GM21723 (cell line): ENCODE data around the gene KSR2.

Experiments used
- ATAC-seq: cut with Tn5 transposase; IDR thresholded peaks from one replicate; pipeline ENCODE4 v1.9.1; 2021; ENCODE audit warnings: mild to moderate bottlenecking, moderate library complexity; ENCODE audit not compliant: unreplicated experiment

KSR2 gene

DNA sequence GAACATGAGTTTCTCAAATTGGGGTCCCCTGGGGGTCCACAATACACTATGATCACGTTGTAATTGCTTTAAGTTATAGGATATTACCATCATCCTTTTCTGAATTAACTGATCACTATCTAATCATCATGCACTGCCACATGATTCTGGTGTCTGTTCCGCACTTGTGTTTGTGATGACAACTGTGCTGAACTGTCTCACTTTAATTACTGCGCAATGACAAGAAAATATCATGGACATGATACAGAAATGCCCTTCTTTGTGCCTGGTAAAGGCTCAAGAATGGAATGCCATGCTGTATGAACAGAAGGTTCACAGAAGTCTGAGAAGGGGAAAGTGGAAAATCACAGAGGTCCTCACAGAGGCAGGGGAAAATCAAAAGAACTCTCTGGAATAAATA is 541.6 kb downstream of the KSR2 start:
- ATAC-seq: no peak

DNA sequence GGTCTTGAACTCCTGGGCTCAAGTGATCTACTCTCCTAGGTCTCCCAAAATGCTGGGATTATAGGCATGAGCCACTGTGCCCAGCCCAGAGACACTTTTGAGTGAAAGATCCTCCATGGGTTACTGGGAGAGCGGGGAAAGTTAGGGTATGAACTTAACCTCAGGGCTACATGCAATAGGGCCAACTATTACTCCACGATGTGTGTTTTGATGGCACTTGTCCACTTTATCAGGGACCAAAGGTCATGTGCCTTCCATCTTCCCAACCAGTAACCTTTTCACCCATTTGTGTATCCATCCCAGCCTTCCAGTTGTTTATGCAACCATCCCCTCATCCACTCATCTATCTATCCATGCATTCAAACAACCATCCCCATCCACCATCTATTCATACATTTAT is 546.8 kb downstream of the KSR2 start:
- no peak for ATAC-seq

DNA sequence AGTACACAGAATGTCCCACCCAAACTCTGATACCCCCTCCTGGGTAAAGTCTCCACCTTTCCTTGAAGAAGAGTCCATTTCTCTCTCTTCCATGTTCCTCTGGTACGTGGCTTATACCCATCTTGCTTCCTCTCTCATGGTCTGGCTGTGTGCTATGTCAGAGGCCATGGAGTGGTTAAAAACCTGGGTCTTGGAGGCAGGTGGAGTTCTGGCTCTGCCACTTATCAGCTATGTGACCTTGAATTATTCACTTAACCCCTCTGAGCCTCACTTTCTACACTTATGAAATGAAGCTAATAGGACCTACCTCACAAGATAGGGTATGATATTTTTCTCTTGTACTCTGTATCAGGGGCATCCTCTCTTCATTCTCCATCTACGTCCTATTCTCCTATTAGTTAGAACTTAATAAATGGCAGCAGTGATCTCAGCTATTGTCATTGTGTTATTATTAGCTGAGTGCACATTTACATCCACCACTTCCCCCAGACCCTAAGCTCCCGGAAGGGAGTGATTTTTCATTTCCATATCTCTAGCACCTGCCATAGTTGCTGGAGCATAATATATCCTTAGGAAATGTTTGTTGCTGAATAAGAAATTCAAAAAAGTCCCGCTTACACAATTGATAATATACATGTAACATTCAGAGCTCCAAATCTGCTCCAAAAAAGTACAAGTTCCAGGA is 547.6 kb downstream of the KSR2 start:
- ATAC-seq: no peak

DNA sequence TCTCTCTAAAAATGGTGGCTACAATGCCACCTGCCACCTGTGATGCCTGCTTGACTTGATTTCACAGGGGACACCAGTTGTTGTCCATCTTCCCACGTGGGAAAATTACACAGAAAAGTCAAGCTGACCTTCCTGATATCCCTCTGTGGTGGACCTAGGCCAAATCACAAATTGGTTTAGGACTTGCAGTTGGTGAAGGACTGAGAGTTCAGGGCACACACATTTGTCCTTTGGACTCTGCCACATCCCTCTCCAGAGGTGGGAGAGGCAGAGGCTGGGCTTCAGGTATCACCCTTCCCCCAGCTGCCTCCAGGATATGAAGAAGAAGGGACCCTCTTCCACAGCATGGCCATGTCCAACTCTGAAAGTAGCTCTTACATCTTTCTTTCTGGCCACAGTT is 551.8 kb downstream of the KSR2 start:
- no peak for ATAC-seq

DNA sequence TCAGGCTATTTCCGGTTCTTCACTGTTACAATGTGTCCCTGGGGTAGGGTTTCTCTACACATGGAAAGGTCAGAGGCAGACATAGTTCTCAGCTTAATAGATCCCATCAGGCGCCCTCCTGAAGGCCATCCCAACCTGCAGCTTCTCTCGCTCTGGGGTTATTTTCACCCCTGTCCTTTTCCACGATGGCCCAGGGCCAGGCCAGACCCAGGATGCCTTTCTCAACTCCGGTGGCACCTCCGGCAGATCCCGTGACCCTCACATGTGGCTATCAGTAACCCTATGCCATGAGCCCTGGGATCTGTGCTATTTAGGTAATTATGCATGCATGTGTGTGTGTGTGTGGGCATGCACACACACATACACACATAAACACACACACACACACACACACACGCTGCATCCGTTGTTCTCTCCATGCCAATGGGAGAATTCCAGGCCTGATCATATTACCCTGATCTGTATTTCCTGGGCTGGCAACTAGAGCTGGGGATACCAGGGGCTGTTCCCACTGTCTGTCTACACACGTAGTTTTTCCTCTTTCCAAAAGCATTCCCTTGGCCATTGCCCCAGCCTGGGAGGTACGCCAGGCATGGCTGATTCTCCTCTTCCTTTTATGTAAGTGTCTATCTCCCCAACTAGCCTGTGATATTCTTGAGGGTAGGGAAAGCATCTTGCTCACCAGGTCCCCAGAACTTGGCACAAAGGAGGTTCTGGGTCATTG is 556.2 kb downstream of the KSR2 start:
- no peak for ATAC-seq

DNA sequence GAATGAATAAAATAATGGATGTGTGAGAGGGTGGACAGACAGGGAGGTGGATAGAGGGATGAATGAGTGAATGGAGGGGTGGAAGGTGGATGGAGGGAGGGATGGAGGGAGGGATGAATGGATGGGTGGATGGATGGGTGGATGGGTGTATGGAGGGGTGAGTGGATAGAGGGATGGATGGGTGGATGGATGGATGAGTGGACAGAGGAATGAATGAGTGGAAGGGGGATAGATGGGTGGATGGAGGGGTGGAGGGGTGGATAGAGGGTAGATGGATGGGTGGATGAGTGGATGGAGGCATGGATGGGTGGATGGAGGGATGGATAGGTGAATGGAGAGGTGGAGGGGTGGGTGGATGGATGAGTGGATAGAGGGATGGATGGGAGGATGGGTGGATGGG is 559.5 kb downstream of the KSR2 start:
- ATAC-seq: no peak

DNA sequence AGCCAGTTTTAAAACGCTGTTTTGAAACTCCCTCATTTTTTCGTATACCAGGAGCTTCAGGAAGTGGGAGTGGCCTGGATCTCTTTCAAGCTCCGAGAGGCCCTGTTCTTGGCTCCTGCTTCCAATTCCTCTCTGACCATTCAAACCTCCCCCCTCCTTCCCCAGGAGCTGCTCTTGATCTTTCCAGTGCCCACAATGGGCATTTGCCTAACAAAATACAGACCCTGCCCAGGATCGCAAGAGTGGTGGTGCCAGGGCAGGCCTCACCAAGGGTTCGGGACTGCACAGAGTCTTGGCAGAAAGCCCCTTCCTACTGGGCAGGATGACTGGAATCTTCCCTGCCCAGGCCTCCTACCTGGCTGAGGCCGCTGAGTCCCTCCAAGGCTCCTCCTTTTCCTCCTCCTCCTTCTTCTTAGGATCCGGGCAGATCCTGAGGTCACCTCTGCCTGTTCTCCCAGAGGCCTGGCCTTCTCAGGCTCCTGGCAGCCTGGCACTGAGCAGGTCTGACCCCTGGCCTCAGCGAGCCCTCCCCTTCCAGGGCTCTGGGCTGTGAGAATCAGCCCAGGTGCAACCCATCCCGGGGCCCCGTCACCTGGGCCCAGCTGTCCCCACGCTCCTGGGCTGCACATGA is 560.5 kb downstream of the KSR2 start:
- no peak for ATAC-seq

DNA sequence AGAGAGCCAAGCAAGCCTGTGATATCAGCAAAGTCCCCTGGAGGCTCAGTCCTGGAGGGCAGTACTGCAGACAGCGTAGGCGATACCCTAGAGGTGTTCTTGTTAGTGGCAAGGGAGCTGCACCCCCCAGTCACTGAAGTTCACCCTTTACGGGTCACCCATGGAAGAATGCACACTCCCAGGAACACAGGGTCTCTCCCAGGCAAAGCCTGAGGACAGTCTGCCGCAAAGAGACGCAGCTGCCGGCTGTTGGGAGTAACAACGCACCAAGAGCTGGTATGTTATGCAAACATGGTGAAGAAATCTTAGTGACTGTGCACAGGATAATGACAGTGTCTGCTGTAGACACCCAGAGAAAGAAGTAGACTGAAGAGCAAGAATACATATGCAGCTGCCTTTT is 563.9 kb downstream of the KSR2 start:
- ATAC-seq: no peak

DNA sequence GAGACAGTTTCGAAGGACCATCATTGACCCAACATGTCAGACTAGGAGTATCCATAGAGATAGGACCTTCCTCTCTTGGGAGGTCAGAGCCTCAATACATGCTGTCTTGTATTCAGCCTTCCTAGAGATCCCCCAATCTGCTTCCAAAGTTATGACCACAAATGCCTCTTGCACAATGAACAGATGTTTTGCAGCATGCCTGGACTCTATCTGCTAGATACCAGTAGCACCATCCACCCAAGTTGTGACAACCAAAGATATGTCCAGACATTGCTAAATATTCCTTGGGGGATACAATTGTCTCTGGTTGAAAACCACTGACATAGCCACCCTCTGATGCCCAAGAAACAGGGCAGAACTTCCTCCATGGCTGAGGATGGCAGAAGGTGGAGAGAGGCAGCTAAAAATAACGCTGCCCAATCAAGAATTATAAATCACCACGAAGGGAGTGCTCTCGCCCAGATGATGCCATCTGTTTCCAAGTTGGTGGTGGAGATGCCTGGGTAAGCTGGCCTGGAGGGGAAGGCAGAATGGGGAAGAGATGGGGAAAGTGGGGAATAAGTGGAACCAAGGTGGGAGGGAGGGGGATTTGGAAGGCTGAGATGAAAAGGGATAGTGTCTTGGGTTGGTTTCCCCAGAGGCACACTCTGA is 564.5 kb downstream of the KSR2 start:
- ATAC-seq: no peak

DNA sequence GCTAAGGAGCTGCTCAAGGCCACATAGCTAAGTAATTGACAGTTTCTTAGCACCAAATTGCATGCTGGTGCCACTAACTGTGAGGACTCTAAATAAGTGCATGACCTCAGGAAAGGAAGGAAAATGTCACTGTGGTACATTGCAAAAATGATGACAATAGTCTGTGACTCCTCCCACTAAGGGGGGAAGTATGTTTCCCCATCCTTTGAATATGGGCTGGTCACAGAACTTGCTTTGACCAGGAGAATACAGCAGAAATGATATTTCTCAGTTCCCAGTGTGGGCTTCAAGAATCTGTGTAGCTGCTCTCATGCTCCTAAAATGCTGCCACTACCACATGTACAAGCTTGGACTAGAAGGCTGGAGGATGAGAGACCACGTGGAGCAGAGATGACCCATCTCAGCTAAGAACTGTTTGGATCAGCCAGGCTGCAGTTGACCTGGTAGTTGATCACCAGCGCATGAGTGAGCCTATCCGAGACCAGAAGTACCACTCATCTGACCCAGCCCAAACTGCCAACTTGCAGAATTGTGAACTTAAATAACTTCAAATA is 565.1 kb downstream of the KSR2 start:
- ATAC-seq: no peak
